ENCODE data around the gene RTN4. TPM values are rescaled to one million over a fixed set of nuclear protein-coding genes. Genes with fewer than 3 reads are reported as not detected.

RTN4 gene, protein sequence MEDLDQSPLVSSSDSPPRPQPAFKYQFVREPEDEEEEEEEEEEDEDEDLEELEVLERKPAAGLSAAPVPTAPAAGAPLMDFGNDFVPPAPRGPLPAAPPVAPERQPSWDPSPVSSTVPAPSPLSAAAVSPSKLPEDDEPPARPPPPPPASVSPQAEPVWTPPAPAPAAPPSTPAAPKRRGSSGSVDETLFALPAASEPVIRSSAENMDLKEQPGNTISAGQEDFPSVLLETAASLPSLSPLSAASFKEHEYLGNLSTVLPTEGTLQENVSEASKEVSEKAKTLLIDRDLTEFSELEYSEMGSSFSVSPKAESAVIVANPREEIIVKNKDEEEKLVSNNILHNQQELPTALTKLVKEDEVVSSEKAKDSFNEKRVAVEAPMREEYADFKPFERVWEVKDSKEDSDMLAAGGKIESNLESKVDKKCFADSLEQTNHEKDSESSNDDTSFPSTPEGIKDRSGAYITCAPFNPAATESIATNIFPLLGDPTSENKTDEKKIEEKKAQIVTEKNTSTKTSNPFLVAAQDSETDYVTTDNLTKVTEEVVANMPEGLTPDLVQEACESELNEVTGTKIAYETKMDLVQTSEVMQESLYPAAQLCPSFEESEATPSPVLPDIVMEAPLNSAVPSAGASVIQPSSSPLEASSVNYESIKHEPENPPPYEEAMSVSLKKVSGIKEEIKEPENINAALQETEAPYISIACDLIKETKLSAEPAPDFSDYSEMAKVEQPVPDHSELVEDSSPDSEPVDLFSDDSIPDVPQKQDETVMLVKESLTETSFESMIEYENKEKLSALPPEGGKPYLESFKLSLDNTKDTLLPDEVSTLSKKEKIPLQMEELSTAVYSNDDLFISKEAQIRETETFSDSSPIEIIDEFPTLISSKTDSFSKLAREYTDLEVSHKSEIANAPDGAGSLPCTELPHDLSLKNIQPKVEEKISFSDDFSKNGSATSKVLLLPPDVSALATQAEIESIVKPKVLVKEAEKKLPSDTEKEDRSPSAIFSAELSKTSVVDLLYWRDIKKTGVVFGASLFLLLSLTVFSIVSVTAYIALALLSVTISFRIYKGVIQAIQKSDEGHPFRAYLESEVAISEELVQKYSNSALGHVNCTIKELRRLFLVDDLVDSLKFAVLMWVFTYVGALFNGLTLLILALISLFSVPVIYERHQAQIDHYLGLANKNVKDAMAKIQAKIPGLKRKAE
- 100 to 1,000 TPM; 127 to 158 TPM for total RNA-seq

DNA sequence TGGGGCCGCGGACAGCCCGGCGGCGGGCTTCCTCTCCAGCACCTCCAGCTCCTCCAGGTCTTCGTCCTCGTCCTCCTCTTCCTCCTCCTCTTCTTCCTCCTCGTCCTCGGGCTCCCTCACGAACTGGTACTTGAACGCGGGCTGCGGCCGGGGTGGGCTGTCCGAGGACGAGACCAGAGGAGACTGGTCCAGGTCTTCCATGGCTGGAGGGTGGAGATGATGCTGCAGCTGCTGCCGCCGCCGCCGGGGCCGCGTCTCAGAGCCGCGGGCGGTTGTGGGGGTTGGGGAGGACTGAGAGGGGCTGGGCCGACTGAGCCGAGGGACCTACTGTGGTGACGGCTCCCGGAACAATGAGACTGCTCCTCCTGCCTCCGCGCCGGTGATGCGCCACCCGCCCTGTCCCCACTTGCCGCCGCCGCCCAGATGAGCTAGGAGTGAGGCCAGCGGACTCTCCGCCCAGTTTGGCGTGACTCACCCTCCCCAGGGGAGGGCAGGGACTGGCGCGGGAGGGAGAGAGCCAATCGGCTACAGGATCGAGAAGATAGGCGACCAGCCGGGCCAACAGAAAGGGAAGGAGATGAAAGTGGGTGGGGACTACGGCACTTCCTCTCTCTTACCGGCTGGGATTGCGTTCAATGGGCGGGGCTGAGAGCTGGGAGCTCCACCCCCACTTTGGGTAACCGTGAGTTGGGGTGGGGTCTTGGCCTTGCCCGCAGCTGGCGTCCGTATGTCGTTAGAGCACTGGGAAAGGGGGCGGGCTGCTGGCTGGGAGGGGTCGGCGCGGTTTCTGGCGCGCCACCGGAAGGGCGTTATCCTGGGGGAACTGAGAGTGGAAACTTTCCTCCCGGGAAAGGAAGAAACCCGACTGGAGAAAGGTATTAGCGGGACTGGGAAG lies at the start of gene RTN4:
TSS of gene RTN4 (minus strand) at position 352 of the 895 bp plus-strand sequence. CDS start at position 201, 151 bp downstream.

Small RNAs within 50 kb of the gene (small RNA-seq; reads per million reads assigned to genes)
- gene RNU6-433P, result 0 to 0.04 reads per million in 2 donors

Other genes starting within 250 kb of the RTN4 start
- 1 to 10 TPM; 3.1 to 8.0 TPM for gene CLHC1, start 181.8 kb upstream of the RTN4 start, total RNA-seq
- gene RPS27A, start 182.2 kb upstream of the RTN4 start, total RNA-seq, result 100 to 1,000 TPM; 410 to 463 TPM
- gene MTIF2, start 218.8 kb upstream of the RTN4 start, total RNA-seq, result 10 to 100 TPM; 37.2 to 42.3 TPM